GM12878 (cell line): ENCODE results near the gene TUBGCP2. TPM values are rescaled to one million over a fixed set of nuclear protein-coding genes. Genes with fewer than 3 reads are reported as not detected.

Experiments
- ATAC-seq: fragments of 200-7000 bp; cut with Tn5 transposase; 3 replicates; pipeline ENCODE4 v1.9.1; 2020; ENCODE audit warnings: mild to moderate bottlenecking, moderate library complexity
- BruUV-seq: library from RNA; stranded (reverse); fragments of 400-500 nt; replicated peaks from 2 replicates; lab custom pipeline; 2021; lab: Mats Ljungman, UMichigan
- CTCF ChIA-PET: fragments of 300-600 bp; sonication (Branson Sonifier 250); formaldehyde crosslinking; extraction: SDS; loops from one replicate; lab custom pipeline; 2021; ENCODE audit warnings: inconsistent platforms; lab: Yijun Ruan, JAX
- POLR2A ChIA-PET: fragments of 350-600 bp; formaldehyde crosslinking; extraction: SDS; loops from one replicate; lab custom pipeline; 2021; ENCODE audit warnings: inconsistent platforms; lab: Charles Lee
- RAD21 ChIA-PET: fragments of 300-600 bp; sonication (Branson Sonifier 250); formaldehyde crosslinking; loops from one replicate; lab custom pipeline; 2023; ENCODE audit warnings: antibody characterized with exemption; ENCODE audit not compliant: unreplicated experiment; lab: Charles Lee
- SMC1A ChIA-PET: fragments of 300-600 bp; sonication (Branson Sonifier 250); formaldehyde crosslinking; loops from one replicate; lab custom pipeline; 2023; ENCODE audit not compliant: unreplicated experiment, uncharacterized antibody; lab: Charles Lee
- DNase-seq: peaks from one replicate; pipeline ENCODE4 v3.0.0-alpha.2; 2011; ENCODE audit warnings: low read depth, low spot score
- FAIRE-seq: peaks from 3 replicates; lab custom pipeline; 2011; peaks lifted over from hg19 to GRCh38; lab: Jason Lieb, UNC
- H2AFZ ChIP-seq: 2 replicates; pipeline ENCODE4 v1.6.0; 2011; ENCODE audit warnings: low read depth, low read length, control low read depth; ENCODE audit not compliant: control insufficient read depth
- H3K27ac ChIP-seq: 2 replicates; pipeline ENCODE4 v1.5.1; 2011; ENCODE audit warnings: control low read depth; ENCODE audit not compliant: control insufficient read depth, insufficient read depth
- H3K27me3 ChIP-seq, 2 experiments: replicated peaks in 1 of 2; 2 replicates each; pipeline versions ENCODE4 v1.6.0 to v1.6.1; 2011; ENCODE audit warnings: low read length in 1 of 2; ENCODE audit not compliant: control insufficient read depth in 2 of 2, insufficient read depth in 2 of 2
- H3K36me3 ChIP-seq, 2 experiments: 2 replicates each; pipeline ENCODE4 v1.5.1; 2011; ENCODE audit warnings: low read length in 1 of 2; ENCODE audit not compliant: control insufficient read depth in 2 of 2, insufficient read depth in 2 of 2
- H3K4me1 ChIP-seq: 2 replicates; pipeline ENCODE4 v1.6.1; 2011; ENCODE audit warnings: mild to moderate bottlenecking, low read length, moderate library complexity, mixed read lengths; ENCODE audit not compliant: control insufficient read depth, insufficient read depth
- H3K4me2 ChIP-seq: 2 replicates; pipeline ENCODE4 v1.6.0; 2011; ENCODE audit warnings: control low read depth; ENCODE audit not compliant: control insufficient read depth, insufficient read depth
- H3K4me3 ChIP-seq: fragments of 200-600 bp; sonication (generic); 2 replicates; pipeline ENCODE4 v1.5.1; 2016
- H3K79me2 ChIP-seq: 2 replicates; pipeline ENCODE4 v1.6.0; 2011; ENCODE audit warnings: low read length; ENCODE audit not compliant: control insufficient read depth, insufficient read depth
- H3K9ac ChIP-seq: 2 replicates; pipeline ENCODE4 v1.8.0; 2011; ENCODE audit warnings: low read length, control low read depth, mixed read lengths; ENCODE audit not compliant: control insufficient read depth, insufficient read depth
- H3K9me3 ChIP-seq: replicated peaks from 3 replicates; pipeline ENCODE4 v1.5.1; 2011; ENCODE audit warnings: mild to moderate bottlenecking, low read length; ENCODE audit not compliant: control insufficient read depth, insufficient read depth
- H4K20me1 ChIP-seq: 2 replicates; pipeline ENCODE4 v1.6.0; 2011; ENCODE audit not compliant: control insufficient read depth, insufficient read depth
- ATF7 ChIP-seq: fragments of 450-650 bp; IDR thresholded peaks from 2 replicates; pipeline ENCODE4 v1.6.1; 2016; ENCODE audit warnings: low read depth, mild to moderate bottlenecking
- CBFB ChIP-seq: IDR thresholded peaks from 2 replicates; pipeline ENCODE4 v1.6.1; 2016; ENCODE audit warnings: antibody characterized with exemption, low read depth
- CREM ChIP-seq: IDR thresholded peaks from 2 replicates; pipeline ENCODE4 v1.6.1; 2014; ENCODE audit warnings: antibody characterized with exemption, low read depth
- EGR1 ChIP-seq, 2 experiments: IDR thresholded peaks; 1 replicate in 1 of 2; 2 replicates in 1 of 2; pipeline ENCODE4 v1.6.1; 2011 to 2012; ENCODE audit warnings: low read depth in 2 of 2, low read length in 2 of 2, borderline replicate concordance in 1 of 2, mild to moderate bottlenecking in 1 of 2, moderate library complexity in 1 of 2
- HDAC6 ChIP-seq: fragments of 200-600 bp; sonication (generic); IDR thresholded peaks from one replicate; pipeline ENCODE4 v1.8.0; 2017; ENCODE audit warnings: antibody characterized with exemption; ENCODE audit not compliant: unreplicated experiment
- ZBTB4 ChIP-seq: fragments of 450-650 bp; formaldehyde crosslinking; IDR thresholded peaks from 2 replicates; pipeline ENCODE4 v1.4.0; 2022; ENCODE audit warnings: mild to moderate bottlenecking, moderate library complexity
- WGBS: methylation state at CpG from one replicate; pipeline ENCODE4 v1.1.6; 2016; ENCODE audit warnings: low lambda C conversion rate; ENCODE audit not compliant: insufficient replicate concordance, insufficient coverage; ENCODE audit errors: missing lambda C conversion rate; 5-methylcytosine and 5-hydroxymethylcytosine counted together
- in situ Hi-C: fragments of 300-500 bp; cut with MboI; formaldehyde crosslinking; loops from 9 replicates; pipeline ENCODE4 v1.14.3; 2018; ENCODE audit warnings: mixed read lengths
- intact Hi-C: fragments of 100-400 bp; cut with micrococcal nuclease; formaldehyde crosslinking; loops from one replicate; pipeline ENCODE4 v1.14.2; 2022; ENCODE audit not compliant: unreplicated experiment
- polyA plus RNA-seq, 11 experiments: library from polyadenylated mRNA; depleted of rRNA in 4 of 11; unstranded in 6 of 11; stranded (reverse) in 5 of 11; fragments of >200 nt; fragmentation: Nextera tagmentation in 4 of 11; fragmentation: Illumina TruSeq in 1 of 11; extraction: Ambion mirVana in 4 of 11; extraction: Trizol in 1 of 11; gene quantifications; 1 replicate in 1 of 11; 2 replicates in 10 of 11; pipeline versions ENCODE4 v1.2.1 to v1.2.3, GENCODE V29; 2011 to 2016; ENCODE audit warnings: inconsistent platforms in 2 of 11, missing spikeins in 2 of 11, low read depth in 1 of 11
- total RNA-seq, 4 experiments: library from RNA; depleted of rRNA in 3 of 4; stranded (reverse); fragments of >200 nt in 3 of 4; fragmentation: Illumina TruSeq in 1 of 4; extraction: Trizol in 1 of 4; gene quantifications; 2 replicates each; pipeline versions ENCODE4 v1.2.1 to v1.2.3, GENCODE V29; 2013 to 2021

TUBGCP2 gene
- total and polyA plus RNA-seq, 10 of the 15 experiments (the other 5 are each of a cell fraction or from before 2014, with no cell fraction given): 4.8 to 47.1 (median 34.7) TPM

- POLR2A ChIA-PET: no interaction called here
- ATAC-seq (no peak), FAIRE-seq (no peak), DNase-seq (no peak)
- H3K4me2 ChIP-seq: no peak overlapping the region
- H2AFZ ChIP-seq: no peak overlapping the region
- CTCF ChIA-PET: no interaction called here
- in situ Hi-C loops (no loop called here), intact Hi-C loops (no loop called here)
- BruUV-seq: no TSS peak
- no peak overlapping the region for H3K4me3 ChIP-seq
- RAD21 ChIA-PET: no interaction called here
- H3K9ac ChIP-seq: no peak overlapping the region
- SMC1A ChIA-PET: no interaction called here
- H3K27ac ChIP-seq: no peak overlapping the region
- H3K27me3 ChIP-seq: no peaks in the 10 kb centered on the region; a peak in 1 of 4 replicates
- no peaks in the 10 kb centered on the region for H3K36me3 ChIP-seq
- whole genome bisulfite sequencing: 27% methylated on average over 8 of the region's 8 CpGs
- H4K20me1 ChIP-seq: no peaks in the 10 kb centered on the region
- TF ChIP-seq ATF7 (no peak), CBFB (no peak), CREM (no peak), HDAC6 (no peak), EGR1 (IDR thresholded peaks at IDR 0.05; ENCODE audit: borderline replicate concordance in 1 of 2, low read depth in 2 of 2, low read length in 2 of 2) (no peak), ZBTB4 (CRISPR knock-in tag) (no peak)
- no peaks in the 10 kb centered on the region; the same call in 2 of the 3 replicates for H3K9me3 ChIP-seq
- H3K79me2 ChIP-seq: no peaks in the 10 kb centered on the region
- H3K4me1 ChIP-seq: no peaks in the 10 kb centered on the region
These were observed 34.3 kb upstream of the TUBGCP2 start for GRCh38 chr10:133342942-133343341.
